A549 (cell line): Measurements from ENCODE around the gene YKT6. TPM values are rescaled to one million over a fixed set of nuclear protein-coding genes. Genes with fewer than 3 reads are reported as not detected.

Source experiments
- ATAC-seq, 2 experiments: fragments of 200-7000 bp in 1 of 2; fragments of >200 bp in 1 of 2; cut with Nextera tagmentation in 1 of 2; cut with Tn5 transposase in 1 of 2; 3 replicates each; pipeline versions ENCODE4 v1.8.0 to v1.9.1; 2018 to 2020; ENCODE audit warnings: mild to moderate bottlenecking in 1 of 2, moderate library complexity in 1 of 2
- CTCF ChIA-PET: fragments of 300-600 bp; sonication (Branson Sonifier 250); formaldehyde crosslinking; extraction: SDS; loops from one replicate; lab custom pipeline; 2021; ENCODE audit warnings: antibody characterized with exemption, inconsistent platforms; lab: Yijun Ruan, JAX
- POLR2A ChIA-PET: fragments of 350-600 bp; formaldehyde crosslinking; extraction: SDS; loops from one replicate; lab custom pipeline; 2021; ENCODE audit warnings: antibody characterized with exemption, inconsistent platforms; lab: Yijun Ruan, JAX
- DNase-seq, 2 experiments: peaks; one replicate each; pipeline versions ENCODE4 v3.0.0 to v3.0.0-alpha.2; 2011 to 2016; ENCODE audit warnings: low read depth in 1 of 2, low spot score in 1 of 2
- FAIRE-seq: peaks from 2 replicates; lab custom pipeline; 2011; peaks lifted over from hg19 to GRCh38; lab: Jason Lieb, UNC
- H3K27ac ChIP-seq, 2 experiments: fragments of >200 bp; sonication (Bioruptor Twin); formaldehyde crosslinking; 3 replicates each; pipeline ENCODE4 v1.5.1; 2016 to 2017
- H3K4me1 ChIP-seq: fragments of >200 bp; sonication (Bioruptor Twin); formaldehyde crosslinking; 3 replicates; pipeline ENCODE4 v1.6.1; 2016
- H3K4me2 ChIP-seq: fragments of >200 bp; sonication (Bioruptor Twin); formaldehyde crosslinking; 3 replicates; pipeline ENCODE4 v1.6.1; 2016
- H3K4me3 ChIP-seq: fragments of >200 bp; sonication (Bioruptor Twin); formaldehyde crosslinking; 3 replicates; pipeline ENCODE4 v1.5.1; 2016
- H3K9me3 ChIP-seq: fragments of >200 bp; sonication (Bioruptor Twin); formaldehyde crosslinking; 3 replicates; pipeline ENCODE4 v1.6.1; 2016
- CBX8 ChIP-seq: fragments of 200-600 bp; sonication (generic); IDR thresholded peaks from 2 replicates; pipeline ENCODE4 v1.6.1; 2016
- CHD2 ChIP-seq: fragments of 150-350 bp; IDR thresholded peaks from 2 replicates; pipeline ENCODE4 v1.6.1; 2014; ENCODE audit warnings: low read length; ENCODE audit not compliant: partially characterized antibody
- CHD4 ChIP-seq: fragments of 200-600 bp; sonication (generic); IDR thresholded peaks from 2 replicates; pipeline ENCODE4 v1.6.1; 2016; ENCODE audit warnings: antibody characterized with exemption, mild to moderate bottlenecking, borderline replicate concordance
- CTCF ChIP-seq: fragments of >200 bp; sonication (Bioruptor Twin); formaldehyde crosslinking; IDR thresholded peaks from 3 replicates; pipeline ENCODE4 v1.5.1; 2016
- FOXS1 ChIP-seq: fragments of 250-450 bp; sonication (Bioruptor Pico); IDR thresholded peaks from 2 replicates; pipeline ENCODE4 v1.5.0; 2020; ENCODE audit warnings: mild to moderate bottlenecking, moderate library complexity
- HEYL ChIP-seq: fragments of 250-450 bp; sonication (Bioruptor Pico); IDR thresholded peaks from 2 replicates; pipeline ENCODE4 v1.8.0; 2021; ENCODE audit warnings: mild to moderate bottlenecking, moderate library complexity
- HOXB13 ChIP-seq: fragments of 250-450 bp; sonication (Bioruptor Pico); IDR thresholded peaks from 2 replicates; pipeline ENCODE4 v1.5.0; 2020; ENCODE audit warnings: low read depth, mild to moderate bottlenecking, moderate library complexity
- HOXB5 ChIP-seq: fragments of 250-450 bp; sonication (Bioruptor Pico); IDR thresholded peaks from 2 replicates; pipeline ENCODE4 v1.5.0; 2020; ENCODE audit warnings: mild to moderate bottlenecking, moderate library complexity
- JUN ChIP-seq, 2 experiments: fragments of >200 bp; sonication (Bioruptor Twin); formaldehyde crosslinking; IDR thresholded peaks; 2 replicates in 1 of 2; 3 replicates in 1 of 2; pipeline ENCODE4 v1.6.1; 2016 to 2017
- KDM1A ChIP-seq: fragments of 200-600 bp; sonication (generic); IDR thresholded peaks from 2 replicates; pipeline ENCODE4 v1.6.1; 2016; ENCODE audit warnings: low read depth, mild to moderate bottlenecking
- MAZ ChIP-seq: fragments of 150-350 bp; IDR thresholded peaks from 2 replicates; pipeline ENCODE4 v1.6.1; 2014; ENCODE audit warnings: antibody characterized with exemption, low read depth, low read length, borderline replicate concordance
- PHF8 ChIP-seq: fragments of 200-600 bp; sonication (generic); IDR thresholded peaks from 2 replicates; pipeline ENCODE4 v1.6.1; 2016; ENCODE audit warnings: low read depth, mild to moderate bottlenecking, antibody characterized with exemption, moderate library complexity, borderline replicate concordance
- POLR2AphosphoS2 ChIP-seq: conservative IDR thresholded peaks from 2 replicates; pipeline ENCODE4 v1.6.1; 2012; ENCODE audit warnings: low read length, improper control_type of control experiment, inconsistent platforms
- RARB ChIP-seq: fragments of 250-450 bp; sonication (Bioruptor Pico); IDR thresholded peaks from 2 replicates; pipeline ENCODE4 v1.8.0; 2021; ENCODE audit warnings: mild to moderate bottlenecking, moderate library complexity
- TP53 ChIP-seq: fragments of 250-450 bp; sonication (Bioruptor Pico); IDR thresholded peaks from 2 replicates; pipeline ENCODE4 v1.5.0; 2021; ENCODE audit warnings: mild to moderate bottlenecking, moderate library complexity
- USF2 ChIP-seq: fragments of 450-650 bp; IDR thresholded peaks from 2 replicates; pipeline ENCODE4 v1.6.1; 2014; ENCODE audit warnings: antibody characterized with exemption
- ZSCAN20 ChIP-seq: fragments of 250-450 bp; sonication (Bioruptor Pico); IDR thresholded peaks from 2 replicates; pipeline ENCODE4 v1.8.0; 2022; ENCODE audit warnings: mild to moderate bottlenecking, moderate library complexity
- WGBS: methylation state at CpG from one replicate; pipeline ENCODE4 v1.1.6; 2017; ENCODE audit errors: missing lambda C conversion rate; 5-methylcytosine and 5-hydroxymethylcytosine counted together
- polyA plus RNA-seq, 4 experiments: library from polyadenylated mRNA; depleted of rRNA in 3 of 4; stranded (reverse); fragments of >200 nt; fragmentation: RNase III in 1 of 4; extraction: RNeasy Plus Mini Kit Qiagen cat#74134 plus additional on column Dnase treatment in 1 of 4; gene quantifications; 2 replicates in 3 of 4; 3 replicates in 1 of 4; pipeline ENCODE4 v1.2.3, GENCODE V29; 2011 to 2017

YKT6 gene
- polyA plus RNA-seq, 2 of the 4 experiments (the other 2 are of a cell fraction), result 113 to 130 TPM

- ATAC-seq, result no peak
- H3K4me3 ChIP-seq, result no peak overlapping the region
- no peak overlapping the region for H3K27ac ChIP-seq
- TF ChIP-seq JUN (IDR thresholded peaks at IDR 0.05), result no peak
- TF ChIP-seq FOXS1 (CRISPR knock-in tag), result no peak
- no peak for TF ChIP-seq MAZ
- no peak for TF ChIP-seq HOXB13 (CRISPR knock-in tag)
- TF ChIP-seq RARB, result no peak
- no peak for TF ChIP-seq KDM1A
- TF ChIP-seq TP53, result no peak
- no peak for TF ChIP-seq HEYL
- TF ChIP-seq PHF8, result no peak
- no peak for TF ChIP-seq USF2
- TF ChIP-seq CHD4, result no peak
- no peak for TF ChIP-seq CBX8
- TF ChIP-seq, all 56 proteins: peak for 0
- POLR2A ChIA-PET, result no interaction called here
- FAIRE-seq (no peak), DNase-seq (no peak)
- Histone ChIP-seq H3K4me2 (no peak overlapping the region), H3K9me3 (no peaks in the 10 kb centered on the region), H3K4me1 (no peaks in the 10 kb centered on the region)
- WGBS, result 41% methylated on average over 6 of the region's 8 CpGs
- CTCF ChIA-PET, result interaction anchor here (0.8 to 1.1 kb wide), 2 partner anchors 11 to 29 kb away, joined by 3 read pairs; no protein-coding TSS in a partner anchor
These were observed 45.3 kb upstream of the YKT6 start for GRCh38 chr7:44155191-44156185.

- POLR2A ChIA-PET, result no interaction called here
- no peak for TF ChIP-seq HOXB5
- no peak for TF ChIP-seq POLR2AphosphoS2
- no peak for TF ChIP-seq CTCF
- no peak for TF ChIP-seq ZSCAN20 (CRISPR knock-in tag)
- TF ChIP-seq PHF8, result no peak
- no peak for TF ChIP-seq HEYL
- no peak for TF ChIP-seq CHD2
- no peak for TF ChIP-seq MAZ
- ATAC-seq, result no peak
- Histone ChIP-seq H3K4me3 (no peak overlapping the region), H3K9me3 (no peaks in the 10 kb centered on the region), H3K4me2 (no peak overlapping the region), H3K4me1 (no peaks in the 10 kb centered on the region), H3K27ac (no peak overlapping the region)
- CTCF ChIA-PET, result interaction anchor here (1.1 kb wide), 1 partner anchor 28 kb away, joined by 3 read pairs; no protein-coding TSS in a partner anchor
- WGBS, result 50% methylated on average over 4 of the region's 4 CpGs
- no peak for DNase-seq
- FAIRE-seq, result no peak
These were observed 44.2 kb upstream of the YKT6 start for GRCh38 chr7:44156453-44157010.
